HG03175 (cell line): Measurements from ENCODE around the gene SLC12A4.
"Not testable (repeated sequence)": the region's sequence is repeated elsewhere in the genome, so short reads cannot be mapped to it uniquely, and the experiment has no call there.

Source experiments
- ATAC-seq: cut with Tn5 transposase; IDR thresholded peaks from one replicate; pipeline ENCODE4 v1.9.1; 2021; ENCODE audit warnings: mild to moderate bottlenecking, moderate library complexity; ENCODE audit not compliant: unreplicated experiment

Gene SLC12A4

GRCh38 chr16:67968400-67969253 lies at the start of gene SLC12A4:
Gene SLC12A4, minus strand, starts transcription at chr16:67968637. Its CDS starts 84 bp downstream, at chr16:67968553.
- ATAC-seq: peak; percentile 73

GRCh38 chr16:68015681-68016080 lies 47.2 kb upstream of the SLC12A4 start, which contains the start of gene DPEP2NB:
Gene DPEP2NB, minus strand, starts transcription at chr16:68015911. Its CDS starts 141 bp downstream, at chr16:68015770.
- no peak for ATAC-seq

- ATAC-seq: no peak
These were observed 45.0 kb upstream of the SLC12A4 start for GRCh38 chr16:68013440-68013839.

GRCh38 chr16:68009872-68010271 lies 41.4 kb upstream of the SLC12A4 start:
- ATAC-seq: not testable (repeated sequence)

GRCh38 chr16:68009157-68009735 lies 40.8 kb upstream of the SLC12A4 start:
- no peak for ATAC-seq

GRCh38 chr16:68005786-68006286 lies 37.4 kb upstream of the SLC12A4 start:
- no peak for ATAC-seq

GRCh38 chr16:68005211-68005610 lies 36.8 kb upstream of the SLC12A4 start:
- ATAC-seq: no peak

- ATAC-seq: no peak
These were observed 34.6 kb upstream of the SLC12A4 start for GRCh38 chr16:68003031-68003430.

GRCh38 chr16:68000450-68000849 lies 32.0 kb upstream of the SLC12A4 start:
- ATAC-seq: no peak

GRCh38 chr16:67999985-68000384 lies 31.5 kb upstream of the SLC12A4 start:
- ATAC-seq: no peak

GRCh38 chr16:67998779-67999688 lies 30.6 kb upstream of the SLC12A4 start, which contains the start of gene DPEP2:
Gene DPEP2, minus strand, starts transcription at chr16:67999484. Its CDS starts 6,272 bp downstream, at chr16:67993212.
- not testable (repeated sequence) for ATAC-seq

GRCh38 chr16:67998231-67998778 lies 29.9 kb upstream of the SLC12A4 start:
- not testable (repeated sequence) for ATAC-seq

- no peak for ATAC-seq
These were observed 28.2 kb upstream of the SLC12A4 start for GRCh38 chr16:67996666-67997065.

- ATAC-seq: no peak
These were observed 27.0 kb upstream of the SLC12A4 start for GRCh38 chr16:67995423-67995822.

- not testable (repeated sequence) for ATAC-seq
These were observed 25.6 kb upstream of the SLC12A4 start for GRCh38 chr16:67994040-67994408.

- peak; percentile 72 for ATAC-seq
These were observed 25.0 kb upstream of the SLC12A4 start for GRCh38 chr16:67993207-67994039.

GRCh38 chr16:67992661-67993206 lies 24.3 kb upstream of the SLC12A4 start:
- no peak for ATAC-seq

- ATAC-seq: no peak
These were observed 21.6 kb upstream of the SLC12A4 start for GRCh38 chr16:67990018-67990386.

- ATAC-seq: no peak
These were observed 21.0 kb upstream of the SLC12A4 start for GRCh38 chr16:67989322-67990017.
